Glutamatergic neuron (in vitro differentiated cells): ENCODE results near the gene PWWP2A. TPM values are rescaled to one million over a fixed set of nuclear protein-coding genes. Genes with fewer than 3 reads are reported as not detected.

Source experiments
- DNase-seq: peaks from one replicate; pipeline ENCODE4 v3.0.0; 2022
- H3K27ac Mint-ChIP-seq: one replicate; pipeline ENCODE4 v1.8.0; 2020; ENCODE audit warnings: mild to moderate bottlenecking, mixed read lengths, inconsistent platforms; ENCODE audit not compliant: unreplicated experiment
- H3K27me3 Mint-ChIP-seq: one replicate; pipeline ENCODE4 v1.8.0; 2020; ENCODE audit warnings: mild to moderate bottlenecking, moderate library complexity, mixed read lengths, inconsistent platforms; ENCODE audit not compliant: unreplicated experiment
- H3K36me3 Mint-ChIP-seq: one replicate; pipeline ENCODE4 v1.8.0; 2020; ENCODE audit warnings: mild to moderate bottlenecking, mixed read lengths, inconsistent platforms; ENCODE audit not compliant: unreplicated experiment
- H3K4me1 Mint-ChIP-seq: one replicate; pipeline ENCODE4 v1.8.0; 2020; ENCODE audit warnings: mild to moderate bottlenecking, low read depth, mixed read lengths, inconsistent platforms; ENCODE audit not compliant: unreplicated experiment
- H3K4me3 Mint-ChIP-seq: one replicate; pipeline ENCODE4 v1.8.0; 2020; ENCODE audit warnings: mild to moderate bottlenecking, mixed read lengths, inconsistent platforms; ENCODE audit not compliant: unreplicated experiment
- H3K9me3 Mint-ChIP-seq: one replicate; pipeline ENCODE4 v1.8.0; 2020; ENCODE audit warnings: mild to moderate bottlenecking, moderate library complexity, mixed read lengths, inconsistent platforms; ENCODE audit not compliant: unreplicated experiment
- total RNA-seq: library from RNA; stranded (reverse); fragmentation: NEBNext Ultra II Directional; extraction: Animal tissue kit (Norgen Biotek cat#: 25700); gene quantifications from one replicate; pipeline ENCODE4 v1.2.1, GENCODE V29; 2021; ENCODE audit not compliant: unreplicated experiment
- TF ChIP-seq, protein P1 (sequence below): fragments of 200-600 bp; sonication (generic); IDR thresholded peaks from one replicate; pipeline ENCODE4 v1.5.0; 2021; ENCODE audit not compliant: partially characterized antibody, unreplicated experiment

Gene PWWP2A
- total RNA-seq, 1 donor from 2014 or later: 75.7 TPM

DNA sequence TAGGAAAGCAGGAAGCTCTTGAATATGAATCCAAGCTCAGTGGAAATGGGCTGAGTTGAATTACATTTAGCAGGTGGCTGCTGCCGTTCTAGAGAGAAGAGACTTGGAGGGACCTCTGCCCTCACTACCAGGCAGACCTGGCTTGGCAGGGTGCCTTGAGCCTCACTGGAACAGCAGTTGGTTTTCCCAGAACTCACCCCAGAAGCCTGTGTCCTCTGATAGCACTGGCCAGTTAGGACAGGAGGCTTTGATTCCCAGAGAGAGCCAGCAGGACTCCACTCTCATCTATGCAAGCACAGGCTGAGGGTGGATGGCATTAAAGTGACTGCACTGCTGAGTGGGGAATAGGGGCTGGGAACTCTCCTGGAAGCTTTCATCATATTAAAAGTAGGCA, 54.8 kb downstream of the PWWP2A start:
- TF ChIP-seq, protein P1, sequence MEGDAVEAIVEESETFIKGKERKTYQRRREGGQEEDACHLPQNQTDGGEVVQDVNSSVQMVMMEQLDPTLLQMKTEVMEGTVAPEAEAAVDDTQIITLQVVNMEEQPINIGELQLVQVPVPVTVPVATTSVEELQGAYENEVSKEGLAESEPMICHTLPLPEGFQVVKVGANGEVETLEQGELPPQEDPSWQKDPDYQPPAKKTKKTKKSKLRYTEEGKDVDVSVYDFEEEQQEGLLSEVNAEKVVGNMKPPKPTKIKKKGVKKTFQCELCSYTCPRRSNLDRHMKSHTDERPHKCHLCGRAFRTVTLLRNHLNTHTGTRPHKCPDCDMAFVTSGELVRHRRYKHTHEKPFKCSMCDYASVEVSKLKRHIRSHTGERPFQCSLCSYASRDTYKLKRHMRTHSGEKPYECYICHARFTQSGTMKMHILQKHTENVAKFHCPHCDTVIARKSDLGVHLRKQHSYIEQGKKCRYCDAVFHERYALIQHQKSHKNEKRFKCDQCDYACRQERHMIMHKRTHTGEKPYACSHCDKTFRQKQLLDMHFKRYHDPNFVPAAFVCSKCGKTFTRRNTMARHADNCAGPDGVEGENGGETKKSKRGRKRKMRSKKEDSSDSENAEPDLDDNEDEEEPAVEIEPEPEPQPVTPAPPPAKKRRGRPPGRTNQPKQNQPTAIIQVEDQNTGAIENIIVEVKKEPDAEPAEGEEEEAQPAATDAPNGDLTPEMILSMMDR: no peak
- Mint-ChIP-seq H3K36me3 (no peaks in the 10 kb centered on the region), H3K4me1 (no peaks in the 10 kb centered on the region), H3K9me3 (no peaks in the 10 kb centered on the region), H3K27me3 (peaks cover 5% of the 10 kb centered on the region), H3K27ac (no peak overlapping the region), H3K4me3 (no peak overlapping the region)
- no peak for DNase-seq

DNA sequence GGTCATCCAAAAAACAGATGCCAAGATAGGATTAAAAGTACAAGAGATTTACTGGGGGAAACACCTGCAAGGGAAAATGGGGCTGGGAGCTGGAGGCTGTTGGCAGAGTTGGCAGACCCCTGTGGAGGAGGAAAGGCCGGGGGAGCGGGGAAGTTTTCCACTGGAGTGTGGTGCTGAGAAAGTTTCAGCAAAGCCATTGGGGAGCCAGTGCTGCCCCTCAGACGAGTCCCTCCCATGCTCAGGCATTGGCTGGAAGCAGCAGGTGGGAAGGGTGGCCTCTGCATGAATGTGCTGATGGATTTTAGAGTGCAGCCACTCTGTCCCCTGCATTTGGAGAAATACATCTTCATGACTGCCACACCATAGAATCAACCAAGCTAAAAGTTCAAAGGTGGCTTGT, 57.5 kb downstream of the PWWP2A start:
- Mint-ChIP-seq H3K27ac (no peak overlapping the region), H3K4me1 (no peaks in the 10 kb centered on the region), H3K27me3 (peaks cover 5% of the 10 kb centered on the region), H3K4me3 (no peak overlapping the region), H3K9me3 (no peaks in the 10 kb centered on the region), H3K36me3 (peaks cover 4% of the 10 kb centered on the region)
- DNase-seq: no peak
- TF ChIP-seq, protein P1: no peak

DNA sequence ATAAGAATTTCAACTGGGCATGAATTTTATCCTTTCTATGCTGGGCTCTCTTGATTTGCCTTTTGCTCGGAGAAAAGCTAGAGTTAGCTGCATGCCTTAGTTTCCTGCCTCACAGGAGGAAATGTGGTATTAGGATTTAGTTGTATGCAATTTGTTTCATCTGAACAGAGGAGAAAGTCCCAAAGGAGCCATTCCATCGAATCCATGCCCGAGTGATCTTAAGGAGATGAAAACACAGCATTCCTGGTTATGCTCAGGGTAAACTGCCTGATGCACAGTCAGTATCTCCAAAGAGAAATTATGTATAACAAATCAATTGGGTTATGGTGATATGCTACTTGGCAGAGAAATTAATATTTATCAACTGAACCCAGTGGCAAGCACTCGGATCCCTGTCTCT, 59.2 kb downstream of the PWWP2A start:
- Mint-ChIP-seq H3K9me3 (no peaks in the 10 kb centered on the region), H3K27me3 (peaks cover 5% of the 10 kb centered on the region), H3K4me1 (no peaks in the 10 kb centered on the region), H3K36me3 (peaks cover 4% of the 10 kb centered on the region), H3K27ac (no peak overlapping the region), H3K4me3 (no peak overlapping the region)
- no peak for DNase-seq
- TF ChIP-seq, protein P1: no peak

GRCh38 chr5:160057256-160057655, 62.0 kb downstream of the PWWP2A start:
- H3K36me3 Mint-ChIP-seq: peaks cover 4% of the 10 kb centered on the region

DNA sequence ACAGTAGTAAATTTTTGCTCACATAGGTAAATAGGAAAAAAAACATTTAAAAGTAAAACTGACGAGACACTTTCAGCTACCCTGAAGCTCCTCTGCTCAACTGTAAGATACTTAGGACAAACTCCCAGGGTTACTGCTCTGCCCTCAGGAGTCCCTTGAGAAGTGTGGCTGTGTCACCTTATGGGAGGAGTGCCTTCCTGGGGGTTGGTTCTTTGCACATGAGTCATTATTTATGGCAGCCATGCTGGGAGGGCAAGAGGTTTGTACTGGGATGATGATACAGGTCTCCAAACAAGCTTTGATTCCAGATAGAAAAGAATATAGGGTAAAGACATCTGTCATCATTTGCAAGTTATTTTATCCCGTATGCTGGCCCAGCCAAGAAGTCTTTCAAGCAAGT, 64.4 kb downstream of the PWWP2A start:
- Mint-ChIP-seq H3K9me3 (no peaks in the 10 kb centered on the region), H3K36me3 (peaks cover 4% of the 10 kb centered on the region), H3K4me3 (no peak overlapping the region), H3K27ac (no peak overlapping the region), H3K4me1 (no peaks in the 10 kb centered on the region), H3K27me3 (peaks cover 1% of the 10 kb centered on the region)
- DNase-seq: no peak
- TF ChIP-seq, protein P1: no peak

More at GRCh38 chr5:160057256-160057655, 62.0 kb downstream of the PWWP2A start:
- Mint-ChIP-seq H3K27me3 (peaks cover 3% of the 10 kb centered on the region), H3K4me1 (no peaks in the 10 kb centered on the region), H3K27ac (no peak overlapping the region), H3K9me3 (no peaks in the 10 kb centered on the region), H3K4me3 (no peak overlapping the region)
- TF ChIP-seq, protein P1: no peak
- no peak for DNase-seq
